ENCODE data around the gene ELOVL6. TPM values are rescaled to one million over a fixed set of nuclear protein-coding genes. Genes with fewer than 3 reads are reported as not detected.

ELOVL6 gene
- total and polyA plus RNA-seq, 2 of the 4 experiments (the other 2 are of a cell fraction) = 17.9 to 19.0 TPM

- H3K36me3 ChIP-seq (ENCODE audit: control insufficient read depth, insufficient read depth, low read length) = no peaks in the 10 kb centered on the region
- no CpG with 5 or more reads among the region's 3 CpGs for WGBS, 2 experiments (ENCODE audit: extremely low coverage in 2 of 2, insufficient read length in 1 of 2)
- intact Hi-C loops (cut with micrococcal nuclease) = no loop called here
- no peak overlapping the region for H3K23ac ChIP-seq (ENCODE audit: low read depth, low read length)
- no peak overlapping the region for H3K4ac ChIP-seq (ENCODE audit: low read depth, low read length)
- no peak overlapping the region for H3K27ac ChIP-seq (ENCODE audit: insufficient read depth, low read length)
- in situ Hi-C loops (cut with MboI; ENCODE audit: low sequenced_read_pairs) = no loop called here
- H3K4me1 ChIP-seq (ENCODE audit: control insufficient read depth, insufficient read depth, low read length) = no peaks in the 10 kb centered on the region; the same call in 1 of the 2 replicates
- H2AK5ac ChIP-seq (ENCODE audit: low read depth, low read length) = no peak overlapping the region
- BruUV-seq (replicated peaks) = no TSS peak
- no peak overlapping the region for H3K4me2 ChIP-seq (ENCODE audit: low read depth, low read length)
- no peaks in the 10 kb centered on the region for H3K9me3 ChIP-seq (ENCODE audit: control insufficient read depth, insufficient read depth, low read length)
- H2AFZ ChIP-seq (replicated peaks; ENCODE audit: low read length, poor library complexity) = no peak overlapping the region
- H2BK20ac ChIP-seq (ENCODE audit: low read depth, low read length) = no peak overlapping the region
- no peak overlapping the region for H3K4me3 ChIP-seq (ENCODE audit: insufficient read depth, low read depth, low read length)
- H3K9me1 ChIP-seq (ENCODE audit: insufficient read depth, low read length) = no peaks in the 10 kb centered on the region
- no peaks in the 10 kb centered on the region for H4K20me1 ChIP-seq (ENCODE audit: insufficient read depth, low read length)
- H4K91ac ChIP-seq (ENCODE audit: insufficient read depth, low read depth, low read length) = no peak overlapping the region
- ChIA-PET CTCF (no interaction called here), POLR2A (ENCODE audit: unreplicated experiment) (no interaction called here)
- no peak overlapping the region for H3K56ac ChIP-seq (ENCODE audit: extremely low read depth, insufficient read depth, low read length)
- DNase-seq (no peak), ATAC-seq (ENCODE audit: low read depth) (no peak)
- H3K27me3 ChIP-seq (ENCODE audit: control insufficient read depth, insufficient read depth, low read length) = no peaks in the 10 kb centered on the region
- H3K14ac ChIP-seq (replicated peaks; ENCODE audit: low read depth, low read length) = no peak overlapping the region
- H3K18ac ChIP-seq (ENCODE audit: low read depth, low read length) = no peak overlapping the region
- no peak overlapping the region for H2BK15ac ChIP-seq (ENCODE audit: low read depth, low read length)
- no peak overlapping the region for H2AK9ac ChIP-seq (replicated peaks; ENCODE audit: low read depth, low read length, poor library complexity)
- H3K79me1 ChIP-seq (ENCODE audit: low read depth in 1 of 2, low read length in 2 of 2) = peaks cover 0 to 11% of the 10 kb centered on the region in 2 experiments; a peak in 1 of 4 replicates
- dilution Hi-C loops (cut with HindIII; ENCODE audit: low sequenced_read_pairs, unreplicated experiment) = no loop called here
- no peak overlapping the region for H2BK5ac ChIP-seq (ENCODE audit: low read depth, low read length, poor library complexity, severe bottlenecking)
- no peak for TF ChIP-seq POLR2A (IDR thresholded peaks at IDR 0.05; ENCODE audit: low read depth, low read length)
- TF ChIP-seq ELK1 (IDR thresholded peaks at IDR 0.05; ENCODE audit: borderline replicate concordance, low read depth, low read length) = no peak
- no peak for TF ChIP-seq BHLHE40 (IDR thresholded peaks at IDR 0.05; ENCODE audit: low read depth, low read length)
- no peak for TF ChIP-seq NFE2L2 (IDR thresholded peaks at IDR 0.05; ENCODE audit: low read depth, low read length)
- no peak for TF ChIP-seq MAFK (IDR thresholded peaks at IDR 0.05; ENCODE audit: low read depth, low read length)
- no peak for TF ChIP-seq MXI1 (IDR thresholded peaks at IDR 0.05; ENCODE audit: borderline replicate concordance, low read depth, low read length)
- TF ChIP-seq USF2 (IDR thresholded peaks at IDR 0.05; ENCODE audit: low read depth, low read length) = no peak
- TF ChIP-seq RCOR1 (IDR thresholded peaks at IDR 0.05; ENCODE audit: insufficient replicate concordance, low read length) = no peak
- no peak for TF ChIP-seq RFX5 (IDR thresholded peaks at IDR 0.05; ENCODE audit: low read depth, low read length)
- TF ChIP-seq MAZ (IDR thresholded peaks at IDR 0.05; ENCODE audit: borderline replicate concordance, low read depth, low read length) = no peak
- no peak for TF ChIP-seq CEBPB (IDR thresholded peaks at IDR 0.05; ENCODE audit: low read depth, low read length)
- no peak overlapping the region for H2BK120ac ChIP-seq (ENCODE audit: low read depth, low read length)
- no peak overlapping the region for H4K5ac ChIP-seq (ENCODE audit: low read depth, low read length)
- no peak overlapping the region for H4K8ac ChIP-seq (ENCODE audit: low read depth in 2 of 2, low read length in 2 of 2)
- no peak overlapping the region for H3K9ac ChIP-seq (ENCODE audit: low read depth, low read length)
These were observed 59.3 kb downstream of the ELOVL6 start for GRCh38 chr4:110139111-110139510.
